GM21825 (cell line): ENCODE measurements around the gene UAP1.
"Not testable (repeated sequence)": the region's sequence is repeated elsewhere in the genome, so short reads cannot be mapped to it uniquely, and the experiment has no call there.

Experiments used
- ATAC-seq: cut with Tn5 transposase; IDR thresholded peaks from one replicate; pipeline ENCODE4 v1.9.1; 2021; ENCODE audit warnings: mild to moderate bottlenecking, moderate library complexity; ENCODE audit not compliant: unreplicated experiment

Gene UAP1

GRCh38 chr1:162564762-162565218 lies 3.3 kb downstream of the UAP1 start:
- no peak for ATAC-seq

GRCh38 chr1:162565460-162565859 lies 3.9 kb downstream of the UAP1 start:
- ATAC-seq, result no peak

- no peak for ATAC-seq
Measured at GRCh38 chr1:162566870-162567269, 5.3 kb downstream of the UAP1 start.

- ATAC-seq, result no peak
Measured at GRCh38 chr1:162568802-162569201, 7.3 kb downstream of the UAP1 start.

- no peak for ATAC-seq
Measured at GRCh38 chr1:162570718-162571117, 9.2 kb downstream of the UAP1 start.

GRCh38 chr1:162571121-162571520 lies 9.6 kb downstream of the UAP1 start:
- not testable (repeated sequence) for ATAC-seq

- ATAC-seq, result no peak
Measured at GRCh38 chr1:162571696-162572095, 10.2 kb downstream of the UAP1 start.

- no peak for ATAC-seq
Measured at GRCh38 chr1:162573136-162573535, 11.6 kb downstream of the UAP1 start.

- ATAC-seq, result no peak
Measured at GRCh38 chr1:162578071-162578700, 16.7 kb downstream of the UAP1 start.

- ATAC-seq, result no peak
Measured at GRCh38 chr1:162578936-162579335, 17.4 kb downstream of the UAP1 start.

- no peak for ATAC-seq
Measured at GRCh38 chr1:162580308-162580707, 18.8 kb downstream of the UAP1 start.

GRCh38 chr1:162582901-162583300 lies 21.4 kb downstream of the UAP1 start:
- ATAC-seq, result not testable (repeated sequence)

GRCh38 chr1:162585101-162585500 lies 23.6 kb downstream of the UAP1 start:
- ATAC-seq, result not testable (repeated sequence)

- no peak for ATAC-seq
Measured at GRCh38 chr1:162587347-162587746, 25.8 kb downstream of the UAP1 start.

- no peak for ATAC-seq
Measured at GRCh38 chr1:162587761-162588260, 26.3 kb downstream of the UAP1 start.

GRCh38 chr1:162590101-162590500 lies 28.6 kb downstream of the UAP1 start:
- no peak for ATAC-seq

- no peak for ATAC-seq
Measured at GRCh38 chr1:162590686-162591085, 29.2 kb downstream of the UAP1 start.

GRCh38 chr1:162596514-162597170 lies 35.1 kb downstream of the UAP1 start:
- no peak for ATAC-seq

- ATAC-seq, result no peak
Measured at GRCh38 chr1:162599451-162599850, 37.9 kb downstream of the UAP1 start.

GRCh38 chr1:162603117-162603516 lies 41.6 kb downstream of the UAP1 start:
- not testable (repeated sequence) for ATAC-seq

- ATAC-seq, result no peak
Measured at GRCh38 chr1:162605225-162605927, 43.9 kb downstream of the UAP1 start.

- ATAC-seq, result no peak
Measured at GRCh38 chr1:162609306-162609705, 47.8 kb downstream of the UAP1 start.
